NCI-H526 treated with DMSO at 0.1 percent for 48 hours (cell line): ENCODE data around the gene LNX1.
A peak's percentile ranks its signal among the peaks of the same experiment; 100 is the strongest.

Experiments used
- DNase-seq: peaks from one replicate; lab custom pipeline; 2025; lab: John Stamatoyannopoulos, UW

Gene LNX1

GRCh38 chr4:53591372-53591892, at the start of gene LNX1:
Gene LNX1, minus strand, starts transcription at chr4:53591486. Its CDS starts 17,484 bp downstream, at chr4:53574002.
- DNase-seq = peak; percentile 97

DNA sequence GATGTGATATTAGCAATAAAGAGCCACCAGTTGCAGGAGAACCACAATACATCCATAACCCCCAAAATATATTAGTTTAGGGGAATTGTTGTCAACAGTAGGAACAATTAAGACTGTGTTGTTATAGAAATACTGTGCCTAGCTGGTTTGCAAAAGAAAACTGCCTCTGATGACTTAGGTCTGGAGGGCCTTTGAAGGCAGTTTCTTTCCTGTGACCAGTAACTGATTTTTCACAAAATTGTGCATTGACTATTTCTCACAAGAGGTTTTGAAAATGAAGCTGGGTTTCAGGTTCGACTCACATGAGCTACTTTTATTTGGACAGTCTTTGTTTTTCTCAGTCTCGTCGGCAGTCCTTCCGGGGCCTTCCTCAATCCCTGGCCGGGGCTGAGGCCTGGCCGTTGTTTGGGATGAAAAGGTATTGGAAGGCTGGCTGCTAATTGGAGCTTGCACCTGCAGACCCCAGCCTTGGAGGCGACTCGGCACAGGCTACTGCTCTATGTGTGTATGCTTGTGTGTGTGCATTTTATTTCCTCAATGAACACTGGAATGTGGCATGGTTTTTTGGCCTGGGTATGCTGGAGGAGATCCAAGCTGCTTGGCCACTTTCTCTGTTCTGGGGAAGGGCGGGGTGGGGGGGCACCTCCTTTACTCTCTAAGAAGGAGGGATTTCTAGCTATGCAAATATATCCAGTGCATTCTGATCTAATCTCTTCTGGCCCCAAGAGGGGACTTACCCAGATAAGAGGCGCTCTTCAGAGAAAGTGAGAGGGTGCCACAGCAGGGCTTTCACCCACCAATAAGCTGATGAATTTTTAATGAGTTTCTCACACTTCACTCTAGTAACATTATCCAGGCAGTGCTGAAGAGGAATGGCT, 49.5 kb upstream of the LNX1 start:
- DNase-seq = peak; percentile 46

- no peak for DNase-seq
These were observed 47.6 kb upstream of the LNX1 start for GRCh38 chr4:53638919-53639318.

- no peak for DNase-seq
These were observed 46.1 kb upstream of the LNX1 start for GRCh38 chr4:53637348-53637747.

GRCh38 chr4:53635697-53636483, 44.6 kb upstream of the LNX1 start:
- DNase-seq = no peak

- no peak for DNase-seq
These were observed 42.3 kb upstream of the LNX1 start for GRCh38 chr4:53633608-53634007.

- DNase-seq = no peak
These were observed 38.0 kb upstream of the LNX1 start for GRCh38 chr4:53629296-53629695.

GRCh38 chr4:53626491-53626890, 35.2 kb upstream of the LNX1 start:
- DNase-seq = no peak

DNA sequence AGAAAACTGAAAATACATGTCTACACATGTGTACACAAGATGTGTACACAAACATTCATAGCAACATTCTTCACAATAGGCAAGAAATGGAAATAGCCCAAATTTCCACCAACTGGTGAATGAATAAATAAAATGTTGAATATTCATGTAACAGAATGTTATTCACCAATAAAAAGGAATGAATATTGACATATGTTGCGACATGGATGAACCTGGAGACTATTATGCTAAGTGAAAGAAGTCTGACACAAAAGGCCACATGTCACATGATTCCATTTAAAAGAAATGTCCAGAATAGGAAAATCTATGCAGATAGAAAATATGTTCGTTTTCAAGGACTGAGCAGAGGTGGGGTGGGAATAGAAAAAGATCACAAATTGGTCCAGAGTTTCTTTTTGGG, 34.6 kb upstream of the LNX1 start:
- DNase-seq = no peak

DNA sequence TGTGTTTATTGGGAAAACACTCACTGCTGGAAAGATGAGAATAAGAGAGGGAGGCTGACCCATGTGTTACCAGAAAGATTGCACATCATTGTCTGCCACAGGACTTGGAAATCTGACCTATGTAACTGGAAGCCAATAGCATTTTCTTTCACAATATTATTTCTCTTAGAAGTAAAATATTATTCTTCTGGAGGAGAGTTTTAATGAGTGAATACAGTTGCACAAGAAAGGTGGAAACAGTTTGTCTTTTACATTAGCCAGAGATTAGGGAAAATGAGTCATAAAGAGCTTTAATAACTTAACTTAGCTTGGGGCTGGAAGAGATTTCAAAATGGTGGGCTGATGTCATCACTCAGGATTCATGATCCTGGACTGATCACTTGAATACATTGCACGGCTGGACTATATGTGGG, 31.5 kb upstream of the LNX1 start:
- DNase-seq = no peak

DNA sequence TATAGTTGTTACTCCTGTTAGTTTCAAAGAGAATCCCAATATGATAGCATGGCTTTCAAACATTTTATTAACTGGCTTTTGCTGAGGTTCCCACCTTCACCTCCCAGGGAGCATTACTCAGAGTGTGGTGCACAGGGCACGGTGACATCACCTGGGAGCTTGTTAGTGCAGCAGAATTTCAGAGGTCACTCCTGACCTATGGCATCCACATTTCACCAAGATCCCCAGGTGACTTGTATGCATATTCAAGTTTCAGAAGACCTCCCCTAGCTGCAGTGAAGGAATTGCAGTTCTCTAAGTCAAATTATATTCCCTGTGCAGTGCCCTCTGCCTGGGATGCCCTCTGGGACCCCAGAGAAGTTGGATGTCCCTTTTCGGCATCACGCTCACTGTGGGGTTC, 29.7 kb upstream of the LNX1 start:
- no peak for DNase-seq

DNA sequence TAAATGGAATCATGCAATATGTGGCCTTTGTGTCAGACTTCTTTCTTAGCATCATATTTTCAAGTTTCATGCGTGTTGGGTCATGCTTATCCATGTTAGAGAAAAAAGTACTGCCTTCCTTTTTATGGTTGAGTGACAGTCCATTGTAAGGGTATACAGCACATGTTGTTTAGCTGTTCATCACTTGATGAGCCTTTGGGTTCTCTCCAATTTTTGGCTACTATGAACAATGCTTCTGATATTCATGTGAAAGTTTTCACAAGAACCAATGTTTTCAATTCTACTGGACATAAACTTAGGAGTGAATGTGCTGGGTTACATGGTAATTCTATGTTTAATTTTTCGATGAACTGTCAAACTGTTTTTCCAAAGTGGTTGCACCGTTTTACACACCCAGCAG, 28.1 kb upstream of the LNX1 start:
- no peak for DNase-seq

DNA sequence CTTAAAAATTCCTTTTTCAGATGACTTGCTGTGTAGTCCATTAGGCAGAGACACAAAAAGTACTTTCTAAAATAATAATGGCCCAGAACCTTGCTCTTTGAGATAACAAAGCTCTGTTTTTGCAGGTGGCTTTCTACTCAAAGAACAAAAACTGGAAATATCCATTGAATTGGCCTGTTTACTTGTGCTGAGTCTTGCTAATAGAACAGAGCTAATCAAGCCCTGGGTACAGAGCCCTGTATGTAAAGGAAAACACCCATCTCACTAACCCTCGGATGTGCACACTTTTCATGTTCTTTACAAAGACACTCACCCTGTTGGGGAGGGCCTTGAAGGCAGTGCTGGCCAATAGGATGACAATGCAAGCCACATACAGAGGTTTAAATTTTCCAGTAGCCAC, 27.0 kb upstream of the LNX1 start:
- DNase-seq = no peak

GRCh38 chr4:53617101-53617680, 25.9 kb upstream of the LNX1 start:
- no peak for DNase-seq

DNA sequence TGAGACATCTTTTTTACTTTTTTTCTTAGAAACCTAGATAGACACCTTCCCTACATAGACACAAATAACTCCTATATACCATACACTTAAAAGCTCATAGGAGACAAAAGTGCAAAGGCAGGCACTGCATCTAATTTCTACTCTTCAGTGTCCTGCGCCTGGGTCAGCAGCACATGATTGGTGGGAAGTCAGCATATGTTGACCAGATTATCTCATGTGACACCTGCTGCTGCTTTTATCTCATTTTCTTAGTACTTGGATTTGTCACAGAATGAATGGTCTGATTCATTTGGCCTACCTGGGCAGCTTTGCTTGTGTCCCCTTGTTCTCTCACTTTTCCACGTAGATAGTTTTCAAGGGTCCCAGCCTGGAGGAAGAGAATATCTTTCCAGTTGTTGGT, 24.9 kb upstream of the LNX1 start:
- no peak for DNase-seq

DNA sequence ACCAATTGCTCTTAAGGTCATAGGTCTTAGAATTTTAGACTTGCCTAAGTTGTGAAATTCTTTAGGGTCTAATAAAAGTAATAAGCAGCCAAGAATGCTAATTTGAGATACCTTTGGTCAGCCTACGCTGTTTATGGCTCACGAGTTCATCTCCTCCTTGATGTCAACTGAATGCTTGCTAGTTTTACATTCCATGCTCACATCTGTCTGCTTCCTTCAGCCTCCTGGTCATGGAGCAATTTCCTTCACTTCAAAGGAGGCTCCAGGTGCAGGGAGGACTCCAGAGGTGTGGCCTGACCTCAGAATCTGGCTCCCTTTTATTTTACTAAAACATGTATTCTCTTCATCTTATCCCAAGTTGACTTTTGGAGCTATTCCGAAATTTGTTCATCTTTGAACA, 23.3 kb upstream of the LNX1 start:
- no peak for DNase-seq

GRCh38 chr4:53613428-53613827, 22.1 kb upstream of the LNX1 start:
- no peak for DNase-seq

GRCh38 chr4:53608649-53609048, 17.4 kb upstream of the LNX1 start:
- DNase-seq = no peak

DNA sequence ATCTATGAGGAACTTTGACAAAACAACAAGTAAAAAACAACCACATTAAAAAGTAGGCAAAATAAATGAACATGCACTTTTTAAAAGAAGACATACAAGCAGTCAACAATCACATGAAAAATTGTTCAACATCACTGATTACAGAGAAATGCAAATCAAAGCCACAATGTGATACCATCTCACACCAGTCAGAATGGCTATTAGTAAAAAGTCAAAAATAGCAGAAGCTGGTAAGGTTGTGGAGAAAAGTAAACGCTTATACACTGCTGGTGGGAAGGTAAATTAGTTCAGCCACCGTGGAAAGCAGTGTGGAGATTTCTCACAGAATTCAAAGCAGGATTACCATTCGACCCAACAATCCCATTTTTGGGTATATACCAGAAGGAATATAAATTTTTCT, 17.0 kb upstream of the LNX1 start:
- no peak for DNase-seq

- no peak for DNase-seq
These were observed 14.5 kb upstream of the LNX1 start for GRCh38 chr4:53605783-53606182.

DNA sequence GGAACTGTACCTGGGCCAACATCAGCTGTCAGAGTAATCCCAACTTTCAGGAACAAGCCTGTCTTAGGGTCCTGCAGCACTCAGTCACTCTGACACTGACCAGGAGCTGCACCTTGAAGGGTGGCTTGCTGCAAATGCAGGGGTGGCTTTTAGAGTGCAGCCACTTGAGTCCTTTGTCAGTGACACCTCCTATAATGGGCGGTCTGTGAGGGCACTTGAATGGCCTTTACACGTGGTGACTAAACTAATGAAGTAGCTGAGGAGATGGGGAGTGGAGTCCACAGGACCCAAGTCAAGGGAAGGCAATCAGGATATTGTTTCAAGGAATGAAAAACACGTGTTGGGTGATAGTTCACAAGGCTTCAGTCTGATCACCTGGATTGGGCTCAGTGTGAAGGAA, 11.1 kb upstream of the LNX1 start:
- DNase-seq = no peak

DNA sequence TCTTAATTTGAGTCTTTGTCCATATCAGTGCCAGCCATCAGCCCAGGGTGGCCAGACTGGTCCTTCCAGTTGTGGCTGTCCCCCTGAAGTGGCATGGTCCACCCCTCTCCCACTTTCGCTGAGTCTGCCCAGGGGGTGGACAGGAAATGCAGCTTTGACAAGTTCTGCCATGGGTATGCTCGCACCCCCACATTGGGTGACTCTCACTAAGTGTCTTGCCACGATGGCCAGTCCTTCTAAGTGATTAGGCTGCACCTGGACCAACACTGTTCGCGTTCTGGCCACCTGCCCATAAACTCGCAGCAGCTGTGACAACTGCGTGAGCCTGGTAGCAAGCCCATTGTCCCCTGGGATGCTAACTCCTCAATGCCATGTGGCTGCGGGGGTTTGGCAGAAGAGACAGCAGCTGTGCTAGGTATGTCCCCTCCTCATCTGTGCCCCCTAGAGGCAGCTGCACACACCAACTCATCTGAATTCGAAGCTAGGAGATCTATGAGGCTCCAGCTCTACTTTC, 10.0 kb upstream of the LNX1 start:
- peak; percentile 74 for DNase-seq
